Tibial nerve (tissue), 4 donors: ENCODE data around the gene ACVR1B.

Source experiments
- CTCF ChIP-seq, 5 experiments: fragments of 200-600 bp in 3 of 5; fragments of 450-650 bp in 2 of 5; sonication (generic) in 3 of 5; IDR thresholded peaks; one replicate each; pipeline ENCODE4 v1.5.1; 2016 to 2019; ENCODE audit warnings: antibody characterized with exemption in 5 of 5, mild to moderate bottlenecking in 3 of 5, moderate library complexity in 2 of 5
- EP300 ChIP-seq, 2 donors: sonication (generic); formaldehyde crosslinking; IDR thresholded peaks; one replicate each; pipeline ENCODE4 v1.6.1; 2017; ENCODE audit warnings: antibody characterized with exemption in 2 of 2, mild to moderate bottlenecking in 1 of 2
- POLR2A ChIP-seq, 2 donors: fragments of 450-650 bp; IDR thresholded peaks; one replicate each; pipeline ENCODE4 v1.6.1; 2017; ENCODE audit warnings: antibody characterized with exemption in 2 of 2, mild to moderate bottlenecking in 2 of 2, moderate library complexity in 2 of 2

- TF ChIP-seq CTCF (IDR thresholded peaks at IDR 0.05) (no peak), POLR2A (IDR thresholded peaks at IDR 0.05) (no peak), EP300 (IDR thresholded peaks at IDR 0.05) (no peak)
Measured at GRCh38 chr12:51942501-51943000, 8.9 kb upstream of the ACVR1B start.
